HCT116 (cell line): ENCODE measurements around the gene RASGRF2.

Experiments
- EZH2 ChIP-seq: fragments of 200-600 bp; sonication (generic); IDR thresholded peaks from 2 replicates; pipeline ENCODE4 v1.6.1; 2017; ENCODE audit warnings: antibody characterized with exemption, mixed run types
- EZH2phosphoT487 ChIP-seq: fragments of 200-600 bp; IDR thresholded peaks from 2 replicates; pipeline ENCODE4 v1.6.1; 2018; ENCODE audit warnings: antibody characterized with exemption, borderline replicate concordance
- POLR2A ChIP-seq: IDR thresholded peaks from 2 replicates; pipeline ENCODE4 v1.7.0; 2011; ENCODE audit warnings: borderline replicate concordance; ENCODE audit not compliant: insufficient read depth, insufficient read length; ENCODE audit errors: extremely low read depth
- POLR2AphosphoS5 ChIP-seq: IDR thresholded peaks from 2 replicates; pipeline ENCODE4 v1.6.1; 2011; ENCODE audit warnings: mild to moderate bottlenecking, low read depth, low read length, moderate library complexity
- RAD21 ChIP-seq: IDR thresholded peaks from 2 replicates; pipeline ENCODE4 v1.6.1; 2012; ENCODE audit warnings: low read depth, mild to moderate bottlenecking
- REST ChIP-seq: IDR thresholded peaks from 2 replicates; pipeline ENCODE4 v1.6.1; 2012; ENCODE audit warnings: low read depth
- TF ChIP-seq, protein P1 (sequence below), 3 experiments: fragments of 200-600 bp in 1 of 3; sonication (generic) in 1 of 3; IDR thresholded peaks in 2 of 3; conservative IDR thresholded peaks in 1 of 3; 2 replicates each; pipeline ENCODE4 v1.5.1; 2012 to 2017; ENCODE audit warnings: low read depth in 2 of 3, low read length in 2 of 3, antibody characterized with exemption in 1 of 3, borderline replicate concordance in 1 of 3, control low read depth in 1 of 3, mild to moderate bottlenecking in 1 of 3, mixed read lengths in 1 of 3, mixed run types in 1 of 3, moderate library complexity in 1 of 3; ENCODE audit not compliant: insufficient read depth in 1 of 3

DNA sequence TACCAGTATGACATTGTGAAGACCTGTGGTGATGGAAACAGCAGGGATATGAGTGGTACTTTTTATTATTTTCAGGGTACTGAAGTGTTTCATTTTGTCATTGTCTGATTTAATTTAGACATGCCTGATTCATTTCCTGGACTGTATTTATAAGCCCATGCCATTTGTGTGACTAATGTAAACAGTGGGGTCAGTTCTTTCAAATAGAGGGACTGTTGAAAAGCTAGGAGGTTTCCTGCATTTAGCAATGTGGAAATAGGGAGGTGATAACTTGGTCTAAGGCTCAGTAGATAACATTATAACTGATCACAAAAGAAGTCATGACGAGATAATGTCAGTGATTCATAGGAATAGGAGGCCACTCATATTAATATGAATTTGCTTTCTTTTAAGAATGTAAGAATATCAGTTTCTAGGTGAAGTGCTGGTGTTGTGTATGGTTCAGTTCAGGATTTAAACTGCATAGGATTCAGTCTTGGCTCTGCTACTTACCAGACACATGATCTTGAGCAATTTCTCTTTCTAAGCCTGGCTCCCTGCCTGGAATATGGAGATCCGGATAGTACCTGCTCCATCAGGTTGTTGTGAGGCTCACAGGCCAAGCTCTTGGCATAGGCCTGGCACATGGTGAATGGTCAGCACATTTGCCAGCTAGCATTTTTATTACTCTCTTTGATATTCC lies 7.5 kb downstream of the RASGRF2 start:
- TF ChIP-seq, protein P1, sequence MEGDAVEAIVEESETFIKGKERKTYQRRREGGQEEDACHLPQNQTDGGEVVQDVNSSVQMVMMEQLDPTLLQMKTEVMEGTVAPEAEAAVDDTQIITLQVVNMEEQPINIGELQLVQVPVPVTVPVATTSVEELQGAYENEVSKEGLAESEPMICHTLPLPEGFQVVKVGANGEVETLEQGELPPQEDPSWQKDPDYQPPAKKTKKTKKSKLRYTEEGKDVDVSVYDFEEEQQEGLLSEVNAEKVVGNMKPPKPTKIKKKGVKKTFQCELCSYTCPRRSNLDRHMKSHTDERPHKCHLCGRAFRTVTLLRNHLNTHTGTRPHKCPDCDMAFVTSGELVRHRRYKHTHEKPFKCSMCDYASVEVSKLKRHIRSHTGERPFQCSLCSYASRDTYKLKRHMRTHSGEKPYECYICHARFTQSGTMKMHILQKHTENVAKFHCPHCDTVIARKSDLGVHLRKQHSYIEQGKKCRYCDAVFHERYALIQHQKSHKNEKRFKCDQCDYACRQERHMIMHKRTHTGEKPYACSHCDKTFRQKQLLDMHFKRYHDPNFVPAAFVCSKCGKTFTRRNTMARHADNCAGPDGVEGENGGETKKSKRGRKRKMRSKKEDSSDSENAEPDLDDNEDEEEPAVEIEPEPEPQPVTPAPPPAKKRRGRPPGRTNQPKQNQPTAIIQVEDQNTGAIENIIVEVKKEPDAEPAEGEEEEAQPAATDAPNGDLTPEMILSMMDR (IDR thresholded peaks at IDR 0.05 in 2 of 3, conservative IDR thresholded peaks at IDR 0.05 in 1 of 3; ENCODE audit: borderline replicate concordance in 1 of 3, insufficient read depth in 1 of 3, low read depth in 2 of 3, low read length in 2 of 3), result no peak
- TF ChIP-seq REST (no peak), EZH2 (no peak), POLR2A (no peak), RAD21 (no peak; the same call in 1 of the 2 replicates), EZH2phosphoT487 (no peak), POLR2AphosphoS5 (no peak)
